IMR-90 (cell line): ENCODE results near the gene HOXA13. TPM values are rescaled to one million over a fixed set of nuclear protein-coding genes. Genes with fewer than 3 reads are reported as not detected.

Experiments used
- ATAC-seq: fragments of 200-7000 bp; cut with Tn5 transposase; 2 replicates; pipeline ENCODE4 v1.9.1; 2020; ENCODE audit warnings: low read depth, mild to moderate bottlenecking, moderate library complexity
- BruUV-seq: library from RNA; stranded (reverse); fragments of 400-500 nt; replicated peaks from 2 replicates; lab custom pipeline; 2021; lab: Mats Ljungman, UMichigan
- CTCF ChIA-PET: fragments of 300-600 bp; formaldehyde crosslinking; extraction: SDS; loops from one replicate; lab custom pipeline; 2021; ENCODE audit warnings: antibody characterized with exemption; lab: Yijun Ruan, JAX
- POLR2A ChIA-PET: fragments of 300-600 bp; sonication (Branson Sonifier 250); formaldehyde crosslinking; loops from one replicate; lab custom pipeline; 2022; ENCODE audit warnings: antibody characterized with exemption; ENCODE audit not compliant: unreplicated experiment; lab: Charles Lee
- DNase-seq: peaks from one replicate; pipeline ENCODE4 v3.0.0; 2013
- H2AFZ ChIP-seq: replicated peaks from 2 replicates; pipeline ENCODE3; 2013; ENCODE audit warnings: low read length, mild to moderate bottlenecking; ENCODE audit not compliant: poor library complexity
- H2AK5ac ChIP-seq: 2 replicates; pipeline ENCODE4 v1.6.1; 2013; ENCODE audit warnings: low read depth, low read length, inconsistent platforms
- H2AK9ac ChIP-seq: replicated peaks from 2 replicates; pipeline ENCODE3; 2013; ENCODE audit warnings: mild to moderate bottlenecking, low read depth, low read length, moderate library complexity; ENCODE audit not compliant: poor library complexity
- H2BK120ac ChIP-seq: 2 replicates; pipeline ENCODE4 v1.6.1; 2013; ENCODE audit warnings: low read depth, low read length, inconsistent platforms
- H2BK15ac ChIP-seq: 3 replicates; pipeline ENCODE4 v1.6.1; 2013; ENCODE audit warnings: low read depth, low read length, inconsistent platforms
- H2BK20ac ChIP-seq: 2 replicates; pipeline ENCODE4 v1.6.1; 2013; ENCODE audit warnings: low read depth, mild to moderate bottlenecking, inconsistent platforms, low read length, moderate library complexity
- H2BK5ac ChIP-seq: 2 replicates; pipeline ENCODE4 v1.6.1; 2013; ENCODE audit warnings: mild to moderate bottlenecking, low read depth, low read length, inconsistent platforms; ENCODE audit not compliant: poor library complexity, severe bottlenecking
- H3K14ac ChIP-seq: replicated peaks from 2 replicates; pipeline ENCODE4 v1.6.1; 2013; ENCODE audit warnings: low read depth, low read length, inconsistent platforms
- H3K18ac ChIP-seq: 2 replicates; pipeline ENCODE4 v1.6.1; 2013; ENCODE audit warnings: low read depth, low read length, control low read depth
- H3K23ac ChIP-seq: 2 replicates; pipeline ENCODE4 v1.6.1; 2013; ENCODE audit warnings: low read depth, low read length, inconsistent platforms
- H3K27ac ChIP-seq: 2 replicates; pipeline ENCODE4 v1.5.1; 2013; ENCODE audit warnings: mild to moderate bottlenecking, control low read depth, low read length; ENCODE audit not compliant: insufficient read depth
- H3K27me3 ChIP-seq: 2 replicates; pipeline ENCODE4 v1.6.1; 2013; ENCODE audit warnings: low read length; ENCODE audit not compliant: control insufficient read depth, insufficient read depth
- H3K36me3 ChIP-seq: 2 replicates; pipeline ENCODE4 v1.6.1; 2013; ENCODE audit warnings: low read length, mixed read lengths; ENCODE audit not compliant: control insufficient read depth, insufficient read depth
- H3K4ac ChIP-seq: 2 replicates; pipeline ENCODE4 v1.6.1; 2013; ENCODE audit warnings: low read depth, low read length, inconsistent platforms
- H3K4me1 ChIP-seq: 2 replicates; pipeline ENCODE4 v1.6.1; 2013; ENCODE audit warnings: low read length, mixed read lengths; ENCODE audit not compliant: control insufficient read depth, insufficient read depth
- H3K4me2 ChIP-seq: 2 replicates; pipeline ENCODE4 v1.6.1; 2013; ENCODE audit warnings: low read depth, mild to moderate bottlenecking, control low read depth, low read length, moderate library complexity
- H3K4me3 ChIP-seq: 2 replicates; pipeline ENCODE4 v1.5.1; 2013; ENCODE audit warnings: low read depth, mild to moderate bottlenecking, control low read depth, low read length, moderate library complexity; ENCODE audit not compliant: insufficient read depth
- H3K56ac ChIP-seq: 2 replicates; pipeline ENCODE4 v1.6.1; 2013; ENCODE audit warnings: low read length, inconsistent platforms; ENCODE audit not compliant: insufficient read depth; ENCODE audit errors: extremely low read depth
- H3K79me1 ChIP-seq, 2 experiments: 2 replicates each; pipeline ENCODE4 v1.6.1; 2013; ENCODE audit warnings: low read length in 2 of 2, inconsistent platforms in 1 of 2, low read depth in 1 of 2
- H3K9ac ChIP-seq: 2 replicates; pipeline ENCODE4 v1.6.1; 2013; ENCODE audit warnings: low read depth, low read length, control low read depth
- H3K9me1 ChIP-seq: 2 replicates; pipeline ENCODE4 v1.6.1; 2013; ENCODE audit warnings: low read length, inconsistent platforms; ENCODE audit not compliant: insufficient read depth
- H3K9me3 ChIP-seq: 2 replicates; pipeline ENCODE4 v1.6.1; 2013; ENCODE audit warnings: low read length; ENCODE audit not compliant: control insufficient read depth, insufficient read depth
- H4K20me1 ChIP-seq: 2 replicates; pipeline ENCODE4 v1.6.1; 2013; ENCODE audit warnings: low read length, inconsistent platforms; ENCODE audit not compliant: insufficient read depth
- H4K5ac ChIP-seq: 2 replicates; pipeline ENCODE4 v1.6.1; 2013; ENCODE audit warnings: mild to moderate bottlenecking, low read depth, low read length, control low read depth
- H4K8ac ChIP-seq, 2 experiments: 2 replicates each; pipeline ENCODE4 v1.6.1; 2013; ENCODE audit warnings: low read depth in 2 of 2, low read length in 2 of 2, control low read depth in 1 of 2, inconsistent platforms in 1 of 2
- H4K91ac ChIP-seq: 2 replicates; pipeline ENCODE4 v1.6.1; 2013; ENCODE audit warnings: low read depth, low read length, inconsistent platforms; ENCODE audit not compliant: insufficient read depth
- CTCF ChIP-seq: conservative IDR thresholded peaks from 2 replicates; pipeline ENCODE4 v1.5.1; 2012; ENCODE audit warnings: mild to moderate bottlenecking, low read depth, low read length, improper control_type of control experiment
- MAFK ChIP-seq: IDR thresholded peaks from 2 replicates; pipeline ENCODE4 v1.6.1; 2012; ENCODE audit warnings: low read depth, low read length, improper control_type of control experiment
- MXI1 ChIP-seq: IDR thresholded peaks from 2 replicates; pipeline ENCODE4 v1.6.1; 2012; ENCODE audit warnings: low read depth, mild to moderate bottlenecking, low read length, moderate library complexity, borderline replicate concordance
- RAD21 ChIP-seq: IDR thresholded peaks from 2 replicates; pipeline ENCODE4 v1.6.1; 2012; ENCODE audit warnings: low read length, improper control_type of control experiment
- RCOR1 ChIP-seq: IDR thresholded peaks from 2 replicates; pipeline ENCODE4 v1.6.1; 2012; ENCODE audit warnings: mild to moderate bottlenecking, low read length, improper control_type of control experiment; ENCODE audit not compliant: insufficient replicate concordance
- RFX5 ChIP-seq: IDR thresholded peaks from 2 replicates; pipeline ENCODE4 v1.8.0; 2012; ENCODE audit warnings: low read depth, mild to moderate bottlenecking, low read length, moderate library complexity
- USF2 ChIP-seq: fragments of 150-350 bp; IDR thresholded peaks from 2 replicates; pipeline ENCODE4 v1.6.1; 2017; ENCODE audit warnings: mild to moderate bottlenecking, antibody characterized with exemption, low read length, low read depth
- WGBS, 2 experiments: methylation state at CpG; one replicate each; pipeline versions ENCODE4 v1.1.5 to v1.1.7; 2013; ENCODE audit warnings: missing lambda C conversion rate in 2 of 2; ENCODE audit not compliant: insufficient read length in 1 of 2; ENCODE audit errors: extremely low coverage in 2 of 2; 5-methylcytosine and 5-hydroxymethylcytosine counted together
- dilution Hi-C: fragments of 300-500 bp; cut with HindIII; formaldehyde crosslinking; loops from one replicate; pipeline ENCODE4 v1.14.3; 2018; ENCODE audit warnings: low sequenced_read_pairs; ENCODE audit not compliant: unreplicated experiment
- in situ Hi-C: fragments of 300-500 bp; cut with MboI; formaldehyde crosslinking; loops from 3 replicates; pipeline ENCODE4 v1.14.3; 2019; ENCODE audit warnings: low sequenced_read_pairs, inconsistent platforms, mixed read lengths
- intact Hi-C: fragments of 100-400 bp; cut with micrococcal nuclease; formaldehyde crosslinking; loops from 2 replicates; pipeline ENCODE4 v1.10.0; 2022
- polyA plus RNA-seq, 3 experiments: library from polyadenylated mRNA; depleted of rRNA; stranded (reverse); fragments of >200 nt; gene quantifications; 2 replicates each; pipeline ENCODE4 v1.2.3, GENCODE V29; 2012; ENCODE audit warnings: low replicate concordance in 1 of 3
- total RNA-seq: library from RNA; depleted of rRNA; stranded (reverse); fragments of >200 nt; gene quantifications from 2 replicates; pipeline ENCODE4 v1.2.3, GENCODE V29; 2012

The HOXA13 gene
- total and polyA plus RNA-seq, 2 of the 4 experiments (the other 2 are of a cell fraction) = not detected

DNA sequence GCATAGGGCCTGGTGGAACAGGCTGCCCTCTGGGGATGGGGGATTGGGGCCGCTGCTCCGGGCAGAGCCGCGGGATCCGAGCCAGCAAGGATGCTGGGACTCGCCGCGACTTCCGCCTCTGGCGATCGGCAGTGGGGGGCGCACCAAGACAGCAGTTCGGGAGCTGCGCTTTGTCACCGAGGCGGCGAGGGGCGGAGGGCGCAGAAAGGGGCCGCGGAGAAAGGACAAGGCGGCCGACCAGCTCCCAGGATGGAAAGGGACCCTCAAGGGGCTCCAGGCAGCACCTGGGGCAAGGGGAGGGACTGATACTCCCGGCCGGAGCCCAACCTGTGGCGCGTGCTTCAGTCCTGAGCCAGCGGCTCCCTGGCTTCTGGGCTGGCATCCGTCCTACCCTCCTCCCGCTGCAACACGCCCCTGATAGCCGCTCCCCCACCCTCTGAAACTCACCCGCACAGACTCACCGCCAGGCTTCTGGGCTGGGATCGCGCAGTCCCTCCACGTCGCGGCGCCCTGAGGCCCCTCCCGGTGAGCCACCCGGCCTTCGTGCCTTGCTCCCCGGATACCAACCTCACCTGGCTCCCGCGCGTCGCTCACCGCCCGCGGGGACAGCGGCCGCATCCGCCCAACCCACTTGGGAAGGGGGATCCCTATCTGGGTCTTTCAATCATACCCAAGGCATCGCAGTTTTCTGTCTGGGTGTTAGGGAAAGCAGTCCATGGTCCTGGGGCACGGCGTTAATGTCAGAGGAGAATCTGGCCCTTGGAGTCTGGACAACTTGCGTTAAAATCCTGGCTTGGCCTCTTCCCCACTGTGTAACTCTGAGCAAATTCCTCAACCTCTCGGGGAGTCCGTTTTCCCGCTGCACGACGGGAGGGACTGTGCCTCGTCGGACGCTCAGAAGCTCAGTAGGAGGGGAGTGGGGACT, 35.8 kb upstream of the HOXA13 start:
- Histone ChIP-seq H3K36me3 (no peaks in the 10 kb centered on the region), H3K27me3 (peaks cover 76% of the 10 kb centered on the region), H3K4me2 (peak overlapping the region; percentile 78), H4K5ac (no peak overlapping the region), H3K23ac (no peak overlapping the region), H2AK9ac (peak overlapping the region; percentile 61), H3K4ac (no peak overlapping the region), H3K56ac (no peak overlapping the region), H2BK15ac (no peak overlapping the region), H3K4me1 (no peaks in the 10 kb centered on the region), H3K14ac (no peak overlapping the region), H2BK5ac (no peak overlapping the region), H2BK120ac (no peak overlapping the region), H2BK20ac (no peak overlapping the region), H3K18ac (no peak overlapping the region), H3K9me1 (no peaks in the 10 kb centered on the region), H2AFZ (peak overlapping the region; percentile 85), H4K8ac (no peak overlapping the region), H4K91ac (no peak overlapping the region), H3K9ac (no peak overlapping the region), H4K20me1 (no peaks in the 10 kb centered on the region), H2AK5ac (no peak overlapping the region), H3K79me1 (no peaks in the 10 kb centered on the region), H3K9me3 (peaks cover 7% of the 10 kb centered on the region; the same call in 1 of the 2 replicates), H3K27ac (no peak overlapping the region), H3K4me3 (peak overlapping the region; percentile 34)
- ChIA-PET POLR2A (no interaction called here), CTCF (interaction anchor here (0.5 kb wide), 1 partner anchor 61 kb away, joined by 3 read pairs; no protein-coding TSS in a partner anchor)
- dilution Hi-C loops = no loop called here
- ATAC-seq = peak; percentile 46
- TF ChIP-seq RCOR1 = no peak
- TF ChIP-seq RFX5 = no peak
- TF ChIP-seq USF2 = no peak
- 0 out of 2 replicates have a peak, but pooled peaks have one; percentile 15 for TF ChIP-seq CTCF
- TF ChIP-seq MAFK = no peak
- no peak for TF ChIP-seq MXI1
- TF ChIP-seq RAD21 = no peak
- intact Hi-C loops = no loop called here
- in situ Hi-C loops = no loop called here
- WGBS, 2 experiments = 1% methylated on average over 31 of the region's 66 CpGs; no CpG with 5 or more reads in 1 of the 2 experiments
- DNase-seq = no peak
- no TSS peak for BruUV-seq
